ENCODE results near the gene FRMD1.

Gene FRMD1

GRCh38 chr6:168040856-168041496 is 38.0 kb downstream of the FRMD1 start:
- no peak for DNase-seq

DNA sequence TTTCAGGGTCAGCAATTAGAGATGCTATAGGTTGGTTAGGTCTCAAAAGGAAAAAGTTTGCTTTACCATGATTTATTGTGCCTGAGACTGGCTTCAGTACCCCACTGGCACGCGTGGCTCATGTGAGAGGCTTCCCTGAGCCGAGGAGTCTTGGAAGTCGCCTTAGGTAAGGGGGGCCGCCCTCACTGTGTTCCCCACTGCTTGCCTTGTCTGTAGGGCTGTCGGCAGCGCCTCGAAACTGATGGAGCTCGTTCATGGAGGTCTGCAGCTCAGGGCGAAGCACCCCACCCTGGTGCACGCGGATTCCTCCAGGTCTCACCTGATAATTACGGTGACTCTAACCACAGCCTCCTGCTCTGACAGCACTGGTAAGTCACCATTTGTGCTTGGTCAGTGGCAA is 39.2 kb downstream of the FRMD1 start:
- DNase-seq: no peak

GRCh38 chr6:168039301-168039700 is 39.7 kb downstream of the FRMD1 start:
- no peak for DNase-seq

- DNase-seq: no peak
These were observed 40.4 kb downstream of the FRMD1 start for GRCh38 chr6:168038576-168039140.

GRCh38 chr6:168037856-168038255 is 41.2 kb downstream of the FRMD1 start:
- DNase-seq: no peak

- DNase-seq: no peak
These were observed 41.8 kb downstream of the FRMD1 start for GRCh38 chr6:168037242-168037641.

GRCh38 chr6:168035661-168036545 is 43.1 kb downstream of the FRMD1 start:
- DNase-seq: no peak

GRCh38 chr6:168035098-168035660 is 43.8 kb downstream of the FRMD1 start:
- DNase-seq: no peak

- DNase-seq: no peak
These were observed 44.5 kb downstream of the FRMD1 start for GRCh38 chr6:168034537-168034936.

GRCh38 chr6:168033791-168034190 is 45.2 kb downstream of the FRMD1 start:
- no peak for DNase-seq

GRCh38 chr6:168032005-168032760 is 46.8 kb downstream of the FRMD1 start:
- DNase-seq: no peak

GRCh38 chr6:168031411-168031971 is 47.5 kb downstream of the FRMD1 start:
- DNase-seq: no peak

GRCh38 chr6:168030908-168031307 is 48.1 kb downstream of the FRMD1 start:
- no peak for DNase-seq

DNA sequence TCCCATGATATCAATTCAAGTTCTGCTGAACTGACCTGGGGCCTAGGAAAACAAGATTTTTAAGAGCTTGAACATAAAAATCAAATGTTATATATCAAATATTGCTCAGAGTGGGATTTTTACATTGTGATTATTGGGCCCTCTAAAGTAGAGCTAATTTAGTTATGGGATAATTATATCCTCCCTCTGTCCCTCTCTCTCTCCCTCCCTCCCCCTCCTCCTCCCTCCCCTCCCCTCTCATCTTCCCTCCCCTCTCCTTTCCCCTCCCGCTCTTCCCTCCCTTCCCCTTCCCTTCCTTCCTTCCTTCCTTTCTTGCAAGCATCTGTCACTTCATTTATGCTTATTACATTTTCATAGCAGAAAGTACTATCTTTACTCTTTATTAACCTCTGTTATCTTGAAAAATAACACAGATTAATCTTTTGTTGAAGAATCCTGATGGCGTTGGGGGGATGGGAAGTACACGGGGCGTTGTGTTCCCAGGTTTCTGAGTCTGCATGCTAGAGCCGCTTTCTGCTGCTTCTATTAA is 48.7 kb downstream of the FRMD1 start:
- DNase-seq: no peak

- no peak for DNase-seq
These were observed 49.4 kb downstream of the FRMD1 start for GRCh38 chr6:168029459-168030217.

DNA sequence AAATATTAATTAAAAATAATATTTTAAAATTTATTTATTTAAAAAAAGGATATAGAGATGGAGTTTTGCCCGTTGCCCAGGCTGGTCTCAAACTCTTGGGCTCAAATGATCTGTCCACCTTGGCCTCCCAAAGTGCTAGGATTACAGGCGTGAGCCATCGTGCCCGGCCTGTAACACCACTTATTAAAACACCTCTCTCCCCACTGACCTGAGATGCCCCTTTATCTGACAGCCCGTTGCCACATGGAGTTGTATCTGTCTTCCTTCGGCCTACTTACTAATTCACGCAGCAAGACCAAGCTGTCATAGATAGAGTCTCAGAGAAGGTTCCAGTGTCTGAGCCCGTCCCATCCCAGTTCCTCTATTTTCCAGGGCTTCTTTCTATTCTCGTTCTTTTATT is 50.8 kb downstream of the FRMD1 start:
- no peak for DNase-seq

DNA sequence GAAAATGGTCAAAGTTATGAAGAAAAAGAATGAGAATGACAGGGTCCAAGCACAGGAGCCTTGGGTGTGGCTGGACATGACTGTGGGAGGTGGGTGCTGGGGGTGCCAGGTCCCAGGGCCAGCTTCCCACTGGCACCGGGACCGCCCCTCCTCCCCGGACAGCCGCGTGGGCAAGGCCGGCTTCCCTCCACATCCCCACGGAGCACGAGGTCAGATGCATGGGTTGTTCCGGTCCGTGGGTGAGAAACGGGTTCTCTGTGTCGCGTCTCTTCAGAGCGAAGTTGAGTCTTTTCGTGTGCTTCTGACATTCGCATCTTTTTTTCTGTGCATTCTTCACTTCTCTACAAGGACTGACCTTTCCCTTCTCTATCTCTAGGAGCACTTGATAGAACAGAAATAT is 51.5 kb downstream of the FRMD1 start:
- DNase-seq: no peak

GRCh38 chr6:168026925-168027324 is 52.1 kb downstream of the FRMD1 start:
- no peak for DNase-seq

DNA sequence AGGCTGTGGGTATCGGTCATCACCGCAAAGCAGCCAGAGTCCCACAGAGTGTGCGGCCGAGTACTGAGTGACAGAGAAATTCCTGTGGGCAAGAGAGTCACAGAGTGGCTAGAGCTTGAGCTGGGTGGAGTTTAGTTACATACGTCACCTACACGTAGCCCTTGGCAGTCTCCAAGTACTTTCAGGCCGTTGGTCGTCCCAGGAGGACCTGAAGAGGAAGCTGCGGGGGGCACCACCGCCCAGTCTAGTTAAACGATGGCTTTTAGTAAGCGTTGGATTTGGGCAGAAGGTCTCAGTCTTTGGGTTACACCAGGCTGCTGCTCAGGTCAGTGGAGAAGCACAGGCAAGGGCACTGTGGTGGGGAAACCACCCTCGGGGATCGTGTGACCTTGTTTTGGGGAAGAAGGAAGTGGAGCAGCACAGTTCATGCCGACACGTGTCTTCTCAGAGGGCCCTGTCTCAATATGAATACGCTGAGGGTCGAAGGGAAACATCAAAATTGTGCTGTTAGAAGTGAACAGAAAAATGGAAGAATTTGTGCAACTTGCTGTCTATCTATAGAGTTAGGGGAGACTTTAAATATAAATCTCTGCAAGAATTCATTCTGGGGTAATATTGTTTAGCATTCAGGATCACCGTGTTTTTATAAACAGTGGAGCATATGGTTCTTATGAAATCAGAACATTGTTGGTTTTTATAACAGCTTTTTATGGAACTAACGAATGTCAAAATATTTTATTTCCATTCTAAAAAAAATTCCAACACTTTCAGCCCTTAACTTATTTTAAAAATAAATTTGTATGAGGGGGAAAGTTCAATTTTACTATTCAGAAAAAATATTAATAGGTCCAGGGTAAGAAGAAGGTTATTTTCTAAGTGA is 52.9 kb downstream of the FRMD1 start:
- no peak for DNase-seq

- DNase-seq: no peak
These were observed 54.0 kb downstream of the FRMD1 start for GRCh38 chr6:168024951-168025510.

All from stimulated activated CD4-positive, alpha-beta T cell treated with anti-CD3 and anti-CD28 coated beads, Interleukin-12 subunit alpha, Interleukin-12 subunit beta, amount 100 ng/mL, for 4 hours (primary cell).